Pancreas (tissue), 10 donors: ENCODE data around the gene SLC27A1. TPM values are rescaled to one million over a fixed set of nuclear protein-coding genes. Genes with fewer than 3 reads are reported as not detected.

Experiments used
- ATAC-seq, 4 donors: fragments of 200-7000 bp; cut with Tn5 transposase; one replicate each; pipeline versions ENCODE4 v1.8.0 to v1.9.1; 2020; ENCODE audit warnings: mild to moderate bottlenecking in 4 of 4, moderate library complexity in 4 of 4
- DNase-seq, 6 donors: peaks; one replicate each; pipeline ENCODE4 v3.0.0-alpha.2; 2020
- FAIRE-seq: peaks from 2 replicates; lab custom pipeline; 2012; peaks lifted over from hg19 to GRCh38; lab: Jason Lieb, UNC
- H3K27ac ChIP-seq, 4 donors: fragments of 200-600 bp; sonication (generic); 1 replicate in 3 of 4; 2 replicates in 1 of 4; pipeline versions ENCODE4 v1.5.0 to v1.8.0; 2020
- H3K27me3 ChIP-seq, 4 donors: fragments of 200-600 bp; one replicate each; pipeline ENCODE4 v1.8.0; 2021
- H3K36me3 ChIP-seq, 3 donors: fragments of 200-600 bp; sonication (generic) in 1 of 3; one replicate each; pipeline versions ENCODE4 v1.5.0 to v1.8.0; 2020 to 2021
- H3K4me1 ChIP-seq, 3 donors: fragments of 200-600 bp; one replicate each; pipeline ENCODE4 v1.8.0; 2021
- H3K4me3 ChIP-seq, 4 donors: fragments of 200-600 bp; sonication (generic) in 2 of 4; one replicate each; pipeline versions ENCODE4 v1.5.0 to v1.8.0; 2020 to 2021
- H3K9me3 ChIP-seq, 4 donors: fragments of 200-600 bp; one replicate each; pipeline ENCODE4 v1.8.0; 2021
- CTCF ChIP-seq, 4 donors: fragments of 200-600 bp; sonication (generic) in 3 of 4; IDR thresholded peaks; one replicate each; pipeline versions ENCODE4 v1.5.0 to v1.8.0; 2021; ENCODE audit warnings: antibody characterized with exemption in 4 of 4
- WGBS, 2 donors: extraction: QIAGEN DNeasy Blood & Tissue Kit; methylation state at CpG; one replicate each; pipeline ENCODE4 v1.1.7; 2013; 5-methylcytosine and 5-hydroxymethylcytosine counted together
- intact Hi-C, 3 donors: fragments of 100-400 bp; cut with DNase I; formaldehyde crosslinking; loops; one replicate each; pipeline versions ENCODE4 v1.11.1 to v1.14.2; 2022
- polyA plus RNA-seq, 2 donors: library from polyadenylated mRNA; stranded (reverse); fragments of 200-250 nt; gene quantifications; one replicate each; pipeline ENCODE4 v1.2.3, GENCODE V29; 2013
- total RNA-seq, 6 donors: library from RNA; stranded (reverse); fragmentation: NEBNext Ultra II Directional in 4 of 6; extraction: Animal tissue kit (Norgen Biotek cat#: 25700) in 4 of 6; gene quantifications; one replicate each; pipeline versions ENCODE4 v1.2.1 to v1.2.4, GENCODE V29; 2021 to 2023
- donor health status: healthy with polysubstance abuse.
- donor health status: DM: no; HTN: no; CAD: no; lungs with moderate emphysema.
- donor health status: DM: no; HTN: no; CAD: no.
- donor health status: control.
- donor health status: control.
- donor health status: Bipolar disorder and iron deficiency.
- donor health status: DM: yes; HTN: yes; CAD: no.
- donor health status: DM: no; HTN: no; CAD: no.
- donor health status: DM: no; HTN: no; CAD: no.
- donor health status: DM: yes; HTN: yes; CAD: no.

SLC27A1 gene
- total and polyA plus RNA-seq, 8 donors: 9.4 to 37.1 (median 11.4) TPM

- no peaks in the 10 kb centered on the region for H3K9me3 ChIP-seq
- DNase-seq (no peak), FAIRE-seq (no peak), ATAC-seq (peak in 1 of 4 donors; percentile 25)
- H3K27me3 ChIP-seq: no peaks in the 10 kb centered on the region
- intact Hi-C loops: no loop called here
- 41 to 53% methylated on average over 17 of the region's 17 CpGs for WGBS, 2 donors
- no peak overlapping the region for H3K27ac ChIP-seq
- H3K4me3 ChIP-seq: no peak overlapping the region
- H3K4me1 ChIP-seq: no peaks in the 10 kb centered on the region
- H3K36me3 ChIP-seq: no peaks in the 10 kb centered on the region
- TF ChIP-seq CTCF (IDR thresholded peaks at IDR 0.05): no peak
Observed at GRCh38 chr19:17429641-17430113, 40.6 kb upstream of the SLC27A1 start.

- no peak for TF ChIP-seq CTCF (IDR thresholded peaks at IDR 0.05)
- DNase-seq (no peak), FAIRE-seq (no peak), ATAC-seq (no peak)
- intact Hi-C loops: no loop called here
- H3K27me3 ChIP-seq: no peaks in the 10 kb centered on the region
- H3K27ac ChIP-seq: no peak overlapping the region
- no peaks in the 10 kb centered on the region for H3K9me3 ChIP-seq
- WGBS, 2 donors: 81 to 89% methylated on average over 7 of the region's 7 CpGs
- H3K4me1 ChIP-seq: no peaks in the 10 kb centered on the region
- H3K4me3 ChIP-seq: no peak overlapping the region
- no peaks in the 10 kb centered on the region for H3K36me3 ChIP-seq
Observed at GRCh38 chr19:17431417-17431816, 38.9 kb upstream of the SLC27A1 start.

GRCh38 chr19:17435218-17435617 is 35.1 kb upstream of the SLC27A1 start:
- Histone ChIP-seq H3K4me3 (no peak overlapping the region), H3K9me3 (no peaks in the 10 kb centered on the region), H3K36me3 (no peaks in the 10 kb centered on the region), H3K27ac (no peak overlapping the region), H3K27me3 (no peaks in the 10 kb centered on the region), H3K4me1 (no peaks in the 10 kb centered on the region)
- TF ChIP-seq CTCF (IDR thresholded peaks at IDR 0.05): no peak
- FAIRE-seq (no peak), ATAC-seq (no peak), DNase-seq (no peak)
- intact Hi-C loops: no loop called here
- 87 to 89% methylated on average over 7 of the region's 7 CpGs for WGBS, 2 donors

- Histone ChIP-seq H3K27me3 (no peaks in the 10 kb centered on the region), H3K9me3 (no peaks in the 10 kb centered on the region), H3K36me3 (no peaks in the 10 kb centered on the region), H3K27ac (no peak overlapping the region), H3K4me3 (no peak overlapping the region), H3K4me1 (no peaks in the 10 kb centered on the region)
- TF ChIP-seq CTCF (IDR thresholded peaks at IDR 0.05): no peak
- FAIRE-seq: no peak
- WGBS, 2 donors: 95 to 97% methylated on average over 25 of the region's 25 CpGs
- intact Hi-C loops: no loop called here
- peak in 1 of 6 donors; percentile 44 for DNase-seq
- ATAC-seq: no peak
Observed at GRCh38 chr19:17436094-17436873, 34.0 kb upstream of the SLC27A1 start.

- FAIRE-seq: no peak
- Histone ChIP-seq H3K9me3 (no peaks in the 10 kb centered on the region), H3K27me3 (no peaks in the 10 kb centered on the region), H3K4me1 (no peaks in the 10 kb centered on the region), H3K36me3 (no peaks in the 10 kb centered on the region), H3K4me3 (no peak overlapping the region), H3K27ac (no peak overlapping the region)
- ATAC-seq: no peak
- no peak for DNase-seq
- no peak for TF ChIP-seq CTCF (IDR thresholded peaks at IDR 0.05)
- intact Hi-C loops: no loop called here
- WGBS, 2 donors: 73 to 80% methylated on average over 7 of the region's 7 CpGs
Observed at GRCh38 chr19:17436874-17437267, 33.5 kb upstream of the SLC27A1 start.
